Measurements from ENCODE around the gene SPRN. TPM values are rescaled to one million over a fixed set of nuclear protein-coding genes. Genes with fewer than 3 reads are reported as not detected.

Gene SPRN
- total and polyA plus RNA-seq, 11 donors, result 0.04 to 0.25 (median 0.11) TPM; not detected in 6

GRCh38 chr10:133448120-133448519, 23.7 kb upstream of the SPRN start:
- DNase-seq, result no peak
- TF ChIP-seq, protein P1, sequence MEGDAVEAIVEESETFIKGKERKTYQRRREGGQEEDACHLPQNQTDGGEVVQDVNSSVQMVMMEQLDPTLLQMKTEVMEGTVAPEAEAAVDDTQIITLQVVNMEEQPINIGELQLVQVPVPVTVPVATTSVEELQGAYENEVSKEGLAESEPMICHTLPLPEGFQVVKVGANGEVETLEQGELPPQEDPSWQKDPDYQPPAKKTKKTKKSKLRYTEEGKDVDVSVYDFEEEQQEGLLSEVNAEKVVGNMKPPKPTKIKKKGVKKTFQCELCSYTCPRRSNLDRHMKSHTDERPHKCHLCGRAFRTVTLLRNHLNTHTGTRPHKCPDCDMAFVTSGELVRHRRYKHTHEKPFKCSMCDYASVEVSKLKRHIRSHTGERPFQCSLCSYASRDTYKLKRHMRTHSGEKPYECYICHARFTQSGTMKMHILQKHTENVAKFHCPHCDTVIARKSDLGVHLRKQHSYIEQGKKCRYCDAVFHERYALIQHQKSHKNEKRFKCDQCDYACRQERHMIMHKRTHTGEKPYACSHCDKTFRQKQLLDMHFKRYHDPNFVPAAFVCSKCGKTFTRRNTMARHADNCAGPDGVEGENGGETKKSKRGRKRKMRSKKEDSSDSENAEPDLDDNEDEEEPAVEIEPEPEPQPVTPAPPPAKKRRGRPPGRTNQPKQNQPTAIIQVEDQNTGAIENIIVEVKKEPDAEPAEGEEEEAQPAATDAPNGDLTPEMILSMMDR (IDR thresholded peaks at IDR 0.05), result no peak
- TF ChIP-seq POLR2A (IDR thresholded peaks at IDR 0.05), result no peak
- intact Hi-C loops (cut with DNase I), result no loop called here
- Histone ChIP-seq H3K27me3 (peaks cover 0 to 16% (median 0%) of the 10 kb centered on the region in 9 donors), H3K9me3 (peaks cover 0 to 38% (median 32%) of the 10 kb centered on the region in 12 donors), H3K4me1 (no peaks in the 10 kb centered on the region), H3K4me3 (no peak overlapping the region), H3K36me3 (no peaks in the 10 kb centered on the region), H3K27ac (no peak overlapping the region)
- ATAC-seq, result no peak

DNA sequence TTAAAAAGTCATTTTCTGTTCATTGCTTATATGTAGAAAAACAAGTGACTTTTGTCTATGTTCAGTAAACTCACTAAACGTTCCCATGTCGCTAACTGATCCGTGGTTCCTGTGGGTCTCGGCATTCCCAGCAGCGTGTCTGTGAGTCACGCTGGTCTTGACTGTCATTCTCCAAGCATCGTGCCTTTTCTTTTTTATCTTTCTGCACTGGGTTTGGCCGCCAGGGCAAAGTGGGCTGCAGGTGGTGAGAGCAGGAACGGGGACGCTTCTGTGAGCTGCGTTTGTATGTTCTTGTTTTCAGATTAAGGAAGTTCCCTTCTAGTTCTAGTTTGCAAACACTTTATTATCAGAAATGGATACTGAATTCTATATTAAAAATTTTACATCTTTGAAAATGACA, 22.6 kb upstream of the SPRN start:
- no peaks in the 10 kb centered on the region for H3K36me3 ChIP-seq
- peaks cover 0 to 38% (median 32%) of the 10 kb centered on the region in 12 donors for H3K9me3 ChIP-seq
- H3K4me3 ChIP-seq, result no peak overlapping the region
- DNase-seq (no peak), ATAC-seq (no peak)
- H3K4me1 ChIP-seq, result peaks cover 0 to 5% (median 0%) of the 10 kb centered on the region in 12 donors
- 83 to 88% (median 84%) methylated on average over 11 of the region's 11 CpGs for WGBS, 4 donors
- intact Hi-C loops (cut with DNase I), result no loop called here
- TF ChIP-seq, protein P1 (IDR thresholded peaks at IDR 0.05), result no peak
- TF ChIP-seq POLR2A (IDR thresholded peaks at IDR 0.05), result no peak
- peaks cover 0 to 16% (median 0%) of the 10 kb centered on the region in 9 donors for H3K27me3 ChIP-seq
- H3K27ac ChIP-seq, result no peak overlapping the region

GRCh38 chr10:133445751-133446708, 21.6 kb upstream of the SPRN start:
- H3K9me3 ChIP-seq, result peaks cover 0 to 38% (median 32%) of the 10 kb centered on the region in 12 donors
- DNase-seq (peak in 1 of 5 donors; percentile 47), ATAC-seq (no peak)
- WGBS, 4 donors, result 44 to 62% (median 54%) methylated on average over 32 to 80 of the region's 80 CpGs
- intact Hi-C loops (cut with DNase I), result no loop called here
- no peak overlapping the region for H3K4me3 ChIP-seq
- no peaks in the 10 kb centered on the region for H3K36me3 ChIP-seq
- peaks cover 0 to 16% (median 0%) of the 10 kb centered on the region in 9 donors for H3K27me3 ChIP-seq
- no peak overlapping the region for H3K27ac ChIP-seq
- H3K4me1 ChIP-seq, result peaks cover 0 to 6% (median 0%) of the 10 kb centered on the region in 12 donors
- TF ChIP-seq, protein P1 (IDR thresholded peaks at IDR 0.05), result no peak
- TF ChIP-seq POLR2A (IDR thresholded peaks at IDR 0.05), result no peak

- Histone ChIP-seq H3K9me3 (peaks cover 0 to 38% (median 32%) of the 10 kb centered on the region in 12 donors), H3K4me3 (no peak overlapping the region), H3K36me3 (no peaks in the 10 kb centered on the region), H3K27me3 (peaks cover 0 to 16% (median 0%) of the 10 kb centered on the region in 9 donors), H3K4me1 (peaks cover 0 to 6% (median 0%) of the 10 kb centered on the region in 12 donors), H3K27ac (no peak overlapping the region)
- DNase-seq, result peak in 1 of 5 donors; percentile 55
- TF ChIP-seq POLR2A (IDR thresholded peaks at IDR 0.05), result no peak
- TF ChIP-seq, protein P1 (IDR thresholded peaks at IDR 0.05), result no peak
- intact Hi-C loops (cut with DNase I), result no loop called here
- no peak for ATAC-seq
- 86 to 91% (median 88%) methylated on average over 21 to 22 of the region's 22 CpGs for WGBS, 4 donors
Observed at GRCh38 chr10:133445268-133445732, 20.9 kb upstream of the SPRN start.

Data from heart left ventricle (tissue), 16 donors.